Erythroblast (primary cell): ENCODE data around the gene ZDHHC6.

ENCODE experiments used
- GATA1 ChIP-seq: IDR thresholded peaks from 2 replicates; pipeline ENCODE4 v1.6.1; 2011; ENCODE audit warnings: low read depth, mild to moderate bottlenecking, control low read depth, low read length, moderate library complexity
- POLR2A ChIP-seq: IDR thresholded peaks from 2 replicates; pipeline ENCODE4 v1.6.1; 2011; ENCODE audit warnings: mild to moderate bottlenecking, low read length

- TF ChIP-seq POLR2A (no peak), GATA1 (no peak)
Measured at GRCh38 chr10:112389271-112389822, 57.4 kb downstream of the ZDHHC6 start.
